Measurements from ENCODE around the gene PHACTR1. TPM values are rescaled to one million over a fixed set of nuclear protein-coding genes. Genes with fewer than 3 reads are reported as not detected.

The PHACTR1 gene
- total and polyA plus RNA-seq, 4 donors: 0.31 to 1.5 (median 0.79) TPM

DNA sequence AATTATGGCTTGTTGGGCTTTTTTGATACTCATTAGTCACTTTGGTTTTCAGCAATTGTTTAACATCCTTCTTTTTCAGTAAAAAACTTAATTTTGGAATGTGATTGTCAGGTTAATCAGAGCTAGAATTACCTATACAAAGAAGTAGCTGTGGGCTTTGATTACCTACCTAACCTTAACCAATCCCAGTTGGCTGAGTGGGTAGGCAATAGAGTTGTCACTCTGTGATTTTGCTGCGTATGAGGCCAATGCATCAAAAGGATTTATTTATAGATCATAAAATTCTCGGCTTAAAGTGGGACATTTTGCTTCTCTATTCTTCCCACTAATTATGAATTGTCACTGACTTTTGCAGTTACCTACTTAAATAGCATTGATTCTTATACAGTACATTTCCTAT is 111.4 kb downstream of the PHACTR1 start:
- H3K27me3 ChIP-seq (ENCODE audit: control insufficient read depth in 4 of 4, insufficient read depth in 4 of 4, low read length in 3 of 4): peaks cover 0 to 7% (median 0%) of the 10 kb centered on the region in 4 donors
- TF ChIP-seq RXRA (IDR thresholded peaks at IDR 0.05): no peak
- no peak for TF ChIP-seq NR2F2 (IDR thresholded peaks at IDR 0.05)

DNA sequence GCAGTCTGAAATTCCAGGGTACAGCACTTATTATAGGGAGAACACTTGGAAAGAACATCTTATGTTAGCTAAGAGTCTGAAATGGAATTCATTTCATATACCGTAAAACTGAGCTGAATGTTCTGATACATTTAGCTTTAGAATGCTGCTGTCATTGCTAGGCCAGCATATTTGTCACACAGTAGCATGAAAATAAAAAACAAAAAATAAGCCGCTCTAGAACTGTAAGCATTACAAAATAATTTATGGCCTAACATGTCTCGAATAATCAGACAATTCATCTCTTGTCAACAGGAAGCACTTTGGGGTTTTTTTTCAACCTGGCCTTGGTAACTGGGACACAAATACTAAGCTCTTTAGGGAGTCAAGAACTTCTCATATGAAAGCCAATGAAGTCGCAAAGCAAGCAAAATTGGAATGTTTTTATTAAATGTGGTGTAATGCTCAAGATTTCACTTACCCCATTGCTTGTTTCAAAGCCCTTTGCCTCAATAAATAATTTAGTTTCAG is 115.7 kb downstream of the PHACTR1 start:
- Histone ChIP-seq H3K9me3 (ENCODE audit: control insufficient read depth in 4 of 4, low read length in 3 of 4) (peaks cover 0 to 4% (median 3%) of the 10 kb centered on the region in 4 donors), H3K4me1 (ENCODE audit: control insufficient read depth in 4 of 4, insufficient read depth in 4 of 4, low read length in 3 of 4) (no peaks in the 10 kb centered on the region), H3K27me3 (ENCODE audit: control insufficient read depth in 4 of 4, insufficient read depth in 4 of 4, low read length in 3 of 4) (peaks cover 0 to 3% (median 0%) of the 10 kb centered on the region in 4 donors), H3K27ac (ENCODE audit: low read depth in 1 of 2, low read length in 2 of 2) (no peak overlapping the region), H3K9ac (ENCODE audit: low read depth in 1 of 2, low read length in 2 of 2) (no peak overlapping the region), H3K4me3 (ENCODE audit: low read depth in 1 of 3, low read length in 3 of 3) (no peak overlapping the region), H3K36me3 (ENCODE audit: control insufficient read depth in 4 of 4, insufficient read depth in 3 of 4, low read depth in 1 of 4, low read length in 3 of 4) (no peaks in the 10 kb centered on the region)
- WGBS: 85% methylated on average over 4 of the region's 4 CpGs
- TF ChIP-seq FOXA2 (IDR thresholded peaks at IDR 0.05): no peak
- no peak for TF ChIP-seq EGR1 (IDR thresholded peaks at IDR 0.05; ENCODE audit: low read depth in 2 of 2)
- TF ChIP-seq SP1 (IDR thresholded peaks at IDR 0.05): no peak
- TF ChIP-seq, protein P1, sequence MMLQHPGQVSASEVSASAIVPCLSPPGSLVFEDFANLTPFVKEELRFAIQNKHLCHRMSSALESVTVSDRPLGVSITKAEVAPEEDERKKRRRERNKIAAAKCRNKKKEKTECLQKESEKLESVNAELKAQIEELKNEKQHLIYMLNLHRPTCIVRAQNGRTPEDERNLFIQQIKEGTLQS (IDR thresholded peaks at IDR 0.05): no peak
- no peak for TF ChIP-seq RXRA (IDR thresholded peaks at IDR 0.05)
- TF ChIP-seq RAD21 (IDR thresholded peaks at IDR 0.05): no peak
- no peak for TF ChIP-seq FOXA1 (IDR thresholded peaks at IDR 0.05)
- TF ChIP-seq JUND (IDR thresholded peaks at IDR 0.05): no peak
- TF ChIP-seq, protein P2, sequence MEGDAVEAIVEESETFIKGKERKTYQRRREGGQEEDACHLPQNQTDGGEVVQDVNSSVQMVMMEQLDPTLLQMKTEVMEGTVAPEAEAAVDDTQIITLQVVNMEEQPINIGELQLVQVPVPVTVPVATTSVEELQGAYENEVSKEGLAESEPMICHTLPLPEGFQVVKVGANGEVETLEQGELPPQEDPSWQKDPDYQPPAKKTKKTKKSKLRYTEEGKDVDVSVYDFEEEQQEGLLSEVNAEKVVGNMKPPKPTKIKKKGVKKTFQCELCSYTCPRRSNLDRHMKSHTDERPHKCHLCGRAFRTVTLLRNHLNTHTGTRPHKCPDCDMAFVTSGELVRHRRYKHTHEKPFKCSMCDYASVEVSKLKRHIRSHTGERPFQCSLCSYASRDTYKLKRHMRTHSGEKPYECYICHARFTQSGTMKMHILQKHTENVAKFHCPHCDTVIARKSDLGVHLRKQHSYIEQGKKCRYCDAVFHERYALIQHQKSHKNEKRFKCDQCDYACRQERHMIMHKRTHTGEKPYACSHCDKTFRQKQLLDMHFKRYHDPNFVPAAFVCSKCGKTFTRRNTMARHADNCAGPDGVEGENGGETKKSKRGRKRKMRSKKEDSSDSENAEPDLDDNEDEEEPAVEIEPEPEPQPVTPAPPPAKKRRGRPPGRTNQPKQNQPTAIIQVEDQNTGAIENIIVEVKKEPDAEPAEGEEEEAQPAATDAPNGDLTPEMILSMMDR (IDR thresholded peaks at IDR 0.05; ENCODE audit: low read depth, low read length, missing input control): no peak
- no peak for TF ChIP-seq HNF4A (conservative IDR thresholded peaks at IDR 0.05)
- TF ChIP-seq NR2F2 (IDR thresholded peaks at IDR 0.05): no peak
- no peak for TF ChIP-seq HNF4G (IDR thresholded peaks at IDR 0.05)
- DNase-seq (ENCODE audit: low spot score): no peak

More for the DNA sequence above, 111.4 kb downstream of the PHACTR1 start:
- 75% methylated on average over 2 of the region's 2 CpGs for WGBS
- Histone ChIP-seq H3K4me1 (ENCODE audit: control insufficient read depth in 4 of 4, insufficient read depth in 4 of 4, low read length in 3 of 4) (no peaks in the 10 kb centered on the region), H3K9me3 (ENCODE audit: control insufficient read depth in 4 of 4, low read length in 3 of 4) (no peaks in the 10 kb centered on the region), H3K36me3 (ENCODE audit: control insufficient read depth in 4 of 4, insufficient read depth in 3 of 4, low read depth in 1 of 4, low read length in 3 of 4) (no peaks in the 10 kb centered on the region), H3K4me3 (ENCODE audit: low read depth in 1 of 3, low read length in 3 of 3) (no peak overlapping the region), H3K9ac (ENCODE audit: low read depth in 1 of 2, low read length in 2 of 2) (no peak overlapping the region), H3K27ac (ENCODE audit: low read depth in 1 of 2, low read length in 2 of 2) (no peak overlapping the region)
- DNase-seq (ENCODE audit: low spot score): no peak

DNA sequence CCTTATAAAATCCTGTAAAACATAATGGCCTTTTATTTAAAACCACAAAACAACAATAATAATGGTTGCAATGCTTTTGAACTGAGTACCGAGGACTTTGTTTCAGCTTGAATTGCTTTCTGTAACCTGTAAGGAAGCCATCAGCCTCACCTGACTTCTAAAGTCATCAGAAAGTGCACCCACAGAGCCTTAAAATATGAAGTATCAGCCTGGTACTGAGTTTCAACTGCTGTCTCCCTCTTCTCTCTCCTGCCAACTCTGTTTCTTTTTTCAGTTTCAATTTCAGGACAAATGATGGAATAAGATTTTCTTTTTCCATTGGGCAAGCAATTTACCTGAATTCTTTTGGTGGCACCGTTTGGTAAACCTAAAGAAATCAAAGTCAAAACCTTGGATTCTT is 119.4 kb downstream of the PHACTR1 start:
- DNase-seq (ENCODE audit: low spot score): no peak
- no peaks in the 10 kb centered on the region for H3K36me3 ChIP-seq (ENCODE audit: control insufficient read depth in 4 of 4, insufficient read depth in 3 of 4, low read depth in 1 of 4, low read length in 3 of 4)
- WGBS: 55% methylated on average over 2 of the region's 2 CpGs
- no peak overlapping the region for H3K4me3 ChIP-seq (ENCODE audit: low read depth in 1 of 3, low read length in 3 of 3)
- TF ChIP-seq, protein P1 (IDR thresholded peaks at IDR 0.05): no peak
- no peaks in the 10 kb centered on the region for H3K4me1 ChIP-seq (ENCODE audit: control insufficient read depth in 4 of 4, insufficient read depth in 4 of 4, low read length in 3 of 4)
- no peak overlapping the region for H3K27ac ChIP-seq (ENCODE audit: low read depth in 1 of 2, low read length in 2 of 2)
- H3K27me3 ChIP-seq (ENCODE audit: control insufficient read depth in 4 of 4, insufficient read depth in 4 of 4, low read length in 3 of 4): no peaks in the 10 kb centered on the region
- H3K9me3 ChIP-seq (ENCODE audit: control insufficient read depth in 4 of 4, low read length in 3 of 4): peaks cover 2 to 13% (median 9%) of the 10 kb centered on the region in 4 donors
- no peak overlapping the region for H3K9ac ChIP-seq (ENCODE audit: low read depth in 1 of 2, low read length in 2 of 2)

DNA sequence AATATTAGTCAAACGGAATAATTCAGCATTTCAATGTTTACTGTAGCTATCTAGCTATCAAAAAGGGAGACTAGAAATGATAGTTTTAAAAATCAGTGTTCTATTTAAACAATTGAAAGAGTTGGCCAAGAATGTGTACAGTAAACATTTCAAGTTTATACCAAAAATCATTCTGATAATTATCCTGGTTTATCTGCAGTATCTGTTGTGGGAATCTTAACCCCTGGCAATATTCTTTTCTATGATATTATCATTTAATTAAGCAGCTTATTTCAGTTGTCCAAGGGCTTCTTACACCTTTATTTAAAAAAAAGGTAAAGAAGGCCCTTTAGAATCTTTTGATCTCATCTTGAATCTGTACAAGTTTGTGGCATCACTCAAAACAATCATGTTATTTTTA is 125.1 kb downstream of the PHACTR1 start:
- H3K36me3 ChIP-seq (ENCODE audit: control insufficient read depth in 4 of 4, insufficient read depth in 3 of 4, low read depth in 1 of 4, low read length in 3 of 4): no peaks in the 10 kb centered on the region
- H3K9ac ChIP-seq (ENCODE audit: low read depth in 1 of 2, low read length in 2 of 2): no peak overlapping the region
- H3K4me1 ChIP-seq (ENCODE audit: control insufficient read depth in 4 of 4, insufficient read depth in 4 of 4, low read length in 3 of 4): no peaks in the 10 kb centered on the region
- DNase-seq (ENCODE audit: low spot score): no peak
- no peak overlapping the region for H3K27ac ChIP-seq (ENCODE audit: low read depth in 1 of 2, low read length in 2 of 2)
- no peak for TF ChIP-seq EGR1 (IDR thresholded peaks at IDR 0.05; ENCODE audit: low read depth in 2 of 2)
- TF ChIP-seq, protein P3, sequence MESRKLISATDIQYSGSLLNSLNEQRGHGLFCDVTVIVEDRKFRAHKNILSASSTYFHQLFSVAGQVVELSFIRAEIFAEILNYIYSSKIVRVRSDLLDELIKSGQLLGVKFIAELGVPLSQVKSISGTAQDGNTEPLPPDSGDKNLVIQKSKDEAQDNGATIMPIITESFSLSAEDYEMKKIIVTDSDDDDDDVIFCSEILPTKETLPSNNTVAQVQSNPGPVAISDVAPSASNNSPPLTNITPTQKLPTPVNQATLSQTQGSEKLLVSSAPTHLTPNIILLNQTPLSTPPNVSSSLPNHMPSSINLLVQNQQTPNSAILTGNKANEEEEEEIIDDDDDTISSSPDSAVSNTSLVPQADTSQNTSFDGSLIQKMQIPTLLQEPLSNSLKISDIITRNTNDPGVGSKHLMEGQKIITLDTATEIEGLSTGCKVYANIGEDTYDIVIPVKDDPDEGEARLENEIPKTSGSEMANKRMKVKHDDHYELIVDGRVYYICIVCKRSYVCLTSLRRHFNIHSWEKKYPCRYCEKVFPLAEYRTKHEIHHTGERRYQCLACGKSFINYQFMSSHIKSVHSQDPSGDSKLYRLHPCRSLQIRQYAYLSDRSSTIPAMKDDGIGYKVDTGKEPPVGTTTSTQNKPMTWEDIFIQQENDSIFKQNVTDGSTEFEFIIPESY (IDR thresholded peaks at IDR 0.05): no peak
- no peak for TF ChIP-seq RXRA (IDR thresholded peaks at IDR 0.05)
- TF ChIP-seq NR2F2 (IDR thresholded peaks at IDR 0.05): no peak
- TF ChIP-seq, protein P2 (IDR thresholded peaks at IDR 0.05; ENCODE audit: low read depth, low read length, missing input control): no peak
- no peak for TF ChIP-seq FOXA2 (IDR thresholded peaks at IDR 0.05)
- no peak for TF ChIP-seq HNF4A (conservative IDR thresholded peaks at IDR 0.05)
- no peak for TF ChIP-seq HNF4G (IDR thresholded peaks at IDR 0.05)
- TF ChIP-seq GABPA (IDR thresholded peaks at IDR 0.05 in 1 of 2, conservative IDR thresholded peaks at IDR 0.05 in 1 of 2): no peak
- TF ChIP-seq JUND (IDR thresholded peaks at IDR 0.05): no peak
- no peak for TF ChIP-seq RAD21 (IDR thresholded peaks at IDR 0.05)
- H3K27me3 ChIP-seq (ENCODE audit: control insufficient read depth in 4 of 4, insufficient read depth in 4 of 4, low read length in 3 of 4): peaks cover 0 to 3% (median 0%) of the 10 kb centered on the region in 4 donors
- peaks cover 2 to 13% (median 9%) of the 10 kb centered on the region in 4 donors for H3K9me3 ChIP-seq (ENCODE audit: control insufficient read depth in 4 of 4, low read length in 3 of 4)
- H3K4me3 ChIP-seq (ENCODE audit: low read depth in 1 of 3, low read length in 3 of 3): no peak overlapping the region
- WGBS: 64% methylated on average over 1 of the region's 1 CpG

Data from liver (tissue), 9 donors.